Breast epithelium (tissue), 3 donors: Measurements from ENCODE around the gene FPR2.

Source experiments
- POLR2A ChIP-seq: fragments of 450-650 bp; IDR thresholded peaks from one replicate; pipeline ENCODE4 v1.6.1; 2016; ENCODE audit warnings: antibody characterized with exemption, mild to moderate bottlenecking, moderate library complexity
- POLR2AphosphoS5 ChIP-seq, 3 donors: sonication (generic); formaldehyde crosslinking; IDR thresholded peaks; one replicate each; pipeline ENCODE4 v1.6.1; 2017; ENCODE audit warnings: antibody characterized with exemption in 3 of 3
- TF ChIP-seq, protein P1 (sequence below), 3 donors: fragments of 450-650 bp; IDR thresholded peaks; one replicate each; pipeline ENCODE4 v1.5.1; 2016 to 2017; ENCODE audit warnings: antibody characterized with exemption in 3 of 3, mild to moderate bottlenecking in 3 of 3, moderate library complexity in 3 of 3

- TF ChIP-seq, protein P1, sequence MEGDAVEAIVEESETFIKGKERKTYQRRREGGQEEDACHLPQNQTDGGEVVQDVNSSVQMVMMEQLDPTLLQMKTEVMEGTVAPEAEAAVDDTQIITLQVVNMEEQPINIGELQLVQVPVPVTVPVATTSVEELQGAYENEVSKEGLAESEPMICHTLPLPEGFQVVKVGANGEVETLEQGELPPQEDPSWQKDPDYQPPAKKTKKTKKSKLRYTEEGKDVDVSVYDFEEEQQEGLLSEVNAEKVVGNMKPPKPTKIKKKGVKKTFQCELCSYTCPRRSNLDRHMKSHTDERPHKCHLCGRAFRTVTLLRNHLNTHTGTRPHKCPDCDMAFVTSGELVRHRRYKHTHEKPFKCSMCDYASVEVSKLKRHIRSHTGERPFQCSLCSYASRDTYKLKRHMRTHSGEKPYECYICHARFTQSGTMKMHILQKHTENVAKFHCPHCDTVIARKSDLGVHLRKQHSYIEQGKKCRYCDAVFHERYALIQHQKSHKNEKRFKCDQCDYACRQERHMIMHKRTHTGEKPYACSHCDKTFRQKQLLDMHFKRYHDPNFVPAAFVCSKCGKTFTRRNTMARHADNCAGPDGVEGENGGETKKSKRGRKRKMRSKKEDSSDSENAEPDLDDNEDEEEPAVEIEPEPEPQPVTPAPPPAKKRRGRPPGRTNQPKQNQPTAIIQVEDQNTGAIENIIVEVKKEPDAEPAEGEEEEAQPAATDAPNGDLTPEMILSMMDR (IDR thresholded peaks at IDR 0.05) = no peak
- TF ChIP-seq POLR2A = no peak
- no peak for TF ChIP-seq POLR2AphosphoS5 (IDR thresholded peaks at IDR 0.05)
These were observed 55.7 kb downstream of the FPR2 start for GRCh38 chr19:51816711-51817110.
